SK-N-SH (cell line): ENCODE data around the gene MYO9B. TPM values are rescaled to one million over a fixed set of nuclear protein-coding genes. Genes with fewer than 3 reads are reported as not detected.

ENCODE experiments used
- CTCF ChIA-PET: fragments of 300-600, 350-600 bp; formaldehyde crosslinking; extraction: SDS; loops from one replicate; lab custom pipeline; 2021; lab: Yijun Ruan, JAX
- POLR2A ChIA-PET: fragments of 350-600 bp; sonication (Branson Sonifier 250); formaldehyde crosslinking; extraction: SDS; loops from one replicate; lab custom pipeline; 2020; ENCODE audit warnings: antibody characterized with exemption, inconsistent platforms; lab: Yijun Ruan, JAX
- DNase-seq: peaks from one replicate; pipeline ENCODE4 v3.0.0; 2012
- H2AFZ ChIP-seq: fragments of 200-600 bp; sonication (generic); 2 replicates; pipeline ENCODE4 v1.8.1; 2016; ENCODE audit warnings: antibody characterized with exemption, mild to moderate bottlenecking, low read depth
- H3F3A ChIP-seq: fragments of 200-600 bp; sonication (generic); replicated peaks from 2 replicates; pipeline ENCODE3; 2016; ENCODE audit warnings: antibody characterized with exemption, mild to moderate bottlenecking; ENCODE audit not compliant: insufficient read depth
- H3K27ac ChIP-seq, 2 experiments: fragments of 200-500 bp in 1 of 2; fragments of 200-600 bp in 1 of 2; sonication (Bioruptor generic) in 1 of 2; sonication (generic), shearing (Covaris generic) in 1 of 2; 2 replicates each; pipeline versions ENCODE4 v1.5.1 to v1.6.1; 2014 to 2016; ENCODE audit warnings: low read depth in 2 of 2, inconsistent platforms in 1 of 2, low read length in 1 of 2, mild to moderate bottlenecking in 1 of 2, mixed read lengths in 1 of 2
- H3K27me3 ChIP-seq: fragments of 200-600 bp; sonication (generic), shearing (Covaris generic); 2 replicates; pipeline ENCODE4 v1.6.1; 2016; ENCODE audit warnings: mixed run types; ENCODE audit not compliant: insufficient read depth
- H3K36me3 ChIP-seq, 2 experiments: fragments of 200-500 bp in 1 of 2; fragments of 200-600 bp in 1 of 2; sonication (Bioruptor generic) in 1 of 2; sonication (generic) in 1 of 2; replicated peaks in 1 of 2; 2 replicates each; pipeline versions ENCODE3 to v1.5.1; 2014 to 2016; ENCODE audit warnings: low read length in 1 of 2, mild to moderate bottlenecking in 1 of 2; ENCODE audit not compliant: insufficient read depth in 2 of 2, control insufficient read depth in 1 of 2
- H3K4me1 ChIP-seq, 2 experiments: fragments of 200-500 bp in 1 of 2; fragments of 200-600 bp in 1 of 2; sonication (Bioruptor generic) in 1 of 2; sonication (generic), shearing (Covaris generic) in 1 of 2; 2 replicates each; pipeline versions ENCODE4 v1.5.1 to v1.6.1; 2014 to 2016; ENCODE audit warnings: low read depth in 1 of 2, low read length in 1 of 2, mixed run types in 1 of 2; ENCODE audit not compliant: insufficient read depth in 2 of 2, control insufficient read depth in 1 of 2
- H3K4me2 ChIP-seq: fragments of 200-600 bp; sonication (generic), shearing (Covaris generic); 2 replicates; pipeline ENCODE4 v1.6.1; 2017; ENCODE audit warnings: mixed run types
- H3K4me3 ChIP-seq, 2 experiments: fragments of 200-500 bp in 1 of 2; fragments of 200-600 bp in 1 of 2; sonication (Bioruptor generic) in 1 of 2; sonication (generic), shearing (Covaris generic) in 1 of 2; 2 replicates each; pipeline versions ENCODE4 v1.5.1 to v1.8.1; 2014 to 2016; ENCODE audit warnings: low read depth in 2 of 2, inconsistent platforms in 1 of 2, low read length in 1 of 2, mild to moderate bottlenecking in 1 of 2, mixed read lengths in 1 of 2, moderate library complexity in 1 of 2
- H3K79me2 ChIP-seq: fragments of 200-600 bp; sonication (generic); 2 replicates; pipeline ENCODE4 v1.8.1; 2017; ENCODE audit warnings: mild to moderate bottlenecking; ENCODE audit not compliant: insufficient read depth
- H3K9ac ChIP-seq: fragments of 200-600 bp; sonication (generic); 2 replicates; pipeline ENCODE4 v1.6.1; 2017; ENCODE audit warnings: mixed run types
- H3K9me2 ChIP-seq: fragments of 200-600 bp; sonication (generic); 2 replicates; pipeline ENCODE4 v1.6.1; 2017; ENCODE audit warnings: mixed run types
- H3K9me3 ChIP-seq: fragments of 200-600 bp; sonication (generic); 2 replicates; pipeline ENCODE4 v1.6.1; 2017; ENCODE audit warnings: mixed run types, mild to moderate bottlenecking, moderate library complexity
- H4K20me1 ChIP-seq: fragments of 200-600 bp; sonication (generic); 2 replicates; pipeline ENCODE4 v1.6.1; 2017; ENCODE audit warnings: mild to moderate bottlenecking, mixed run types; ENCODE audit not compliant: insufficient read depth
- EZH2phosphoT487 ChIP-seq: fragments of 200-600 bp; sonication (generic); IDR thresholded peaks from 2 replicates; pipeline ENCODE4 v1.6.1; 2017; ENCODE audit warnings: low read depth, mixed run types, mild to moderate bottlenecking, antibody characterized with exemption, moderate library complexity, borderline replicate concordance
- JUND ChIP-seq: IDR thresholded peaks from 2 replicates; pipeline ENCODE4 v1.4.0; 2012
- MXI1 ChIP-seq: IDR thresholded peaks from 2 replicates; pipeline ENCODE4 v1.6.1; 2012; ENCODE audit warnings: mild to moderate bottlenecking, low read depth, low read length, improper control_type of control experiment
- NFIC ChIP-seq: IDR thresholded peaks from 2 replicates; pipeline ENCODE4 v1.4.0; 2012; ENCODE audit warnings: borderline replicate concordance
- RFX5 ChIP-seq: IDR thresholded peaks from 2 replicates; pipeline ENCODE4 v1.6.1; 2012; ENCODE audit warnings: mild to moderate bottlenecking, improper control_type of control experiment, low read length
- RXRA ChIP-seq: IDR thresholded peaks from 2 replicates; pipeline ENCODE4 v1.4.0; 2012; ENCODE audit warnings: low read depth, mild to moderate bottlenecking, borderline replicate concordance
- SMC3 ChIP-seq: IDR thresholded peaks from 2 replicates; pipeline ENCODE4 v1.6.1; 2012; ENCODE audit warnings: low read depth, low read length, improper control_type of control experiment
- TAF1 ChIP-seq: IDR thresholded peaks from 2 replicates; pipeline ENCODE4 v1.6.1; 2012; ENCODE audit warnings: low read depth, mild to moderate bottlenecking, low read length, moderate library complexity, borderline replicate concordance
- TEAD4 ChIP-seq: IDR thresholded peaks from 2 replicates; pipeline ENCODE4 v1.4.0; 2012; ENCODE audit warnings: mild to moderate bottlenecking, borderline replicate concordance; ENCODE audit not compliant: insufficient read depth
- WGBS: methylation state at CpG from one replicate; pipeline ENCODE4 v1.1.6; 2017; ENCODE audit warnings: low lambda C conversion rate; 5-methylcytosine and 5-hydroxymethylcytosine counted together
- polyA plus RNA-seq, 3 experiments: library from polyadenylated mRNA; depleted of rRNA; stranded (reverse); fragments of >200 nt; gene quantifications; 2 replicates each; pipeline ENCODE4 v1.2.3, GENCODE V29; 2012
- TF ChIP-seq, protein P1 (sequence below): IDR thresholded peaks from 2 replicates; pipeline ENCODE4; 2012
- TF ChIP-seq, protein P2 (sequence below): IDR thresholded peaks from 2 replicates; pipeline ENCODE4 v1.6.1; 2012; ENCODE audit warnings: mild to moderate bottlenecking, low read depth, low read length, moderate library complexity
- TF ChIP-seq, protein P3 (sequence below): fragments of 200-600 bp; sonication (generic); IDR thresholded peaks from 2 replicates; pipeline ENCODE4 v1.6.1; 2017; ENCODE audit warnings: antibody characterized with exemption, mild to moderate bottlenecking, moderate library complexity
- TF ChIP-seq, protein P4 (sequence below): fragments of 150-350 bp; IDR thresholded peaks from 2 replicates; pipeline ENCODE4 v1.6.1; 2016; ENCODE audit warnings: mild to moderate bottlenecking, low read depth, low read length

MYO9B gene
- polyA plus RNA-seq, 1 of the 3 experiments (the other 2 are of a cell fraction) = 37.6 TPM

DNA sequence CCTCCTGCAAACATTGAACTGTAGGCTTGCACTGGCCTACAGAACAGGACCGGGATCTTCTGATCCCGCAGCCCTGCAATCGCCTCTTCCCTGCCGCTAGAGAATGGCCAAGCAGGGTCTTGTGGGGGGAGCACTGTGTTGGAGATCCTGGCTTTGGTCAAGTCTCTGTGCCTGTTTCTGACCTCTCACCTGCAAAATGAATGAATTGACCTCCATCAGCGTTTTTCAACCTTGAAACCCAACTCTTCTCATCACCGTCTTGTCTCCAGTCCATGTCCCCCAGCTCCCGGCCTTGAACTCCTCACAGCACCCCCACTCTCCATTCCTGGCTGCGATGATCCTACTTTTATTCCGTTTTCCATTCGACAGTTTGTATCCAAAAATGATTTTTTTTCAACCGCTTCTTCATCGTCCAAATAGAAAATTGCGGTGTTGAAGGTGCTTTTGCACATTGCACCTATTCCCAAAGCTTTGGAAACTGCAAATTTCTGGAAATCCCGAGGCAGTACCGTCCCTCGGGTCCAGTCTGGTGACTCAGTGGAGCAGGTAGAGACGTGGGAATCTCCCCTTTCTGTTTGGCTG, 2.0 kb downstream of the MYO9B start:
- Histone ChIP-seq H3K4me1 (peaks cover 21 to 39% of the 10 kb centered on the region in 2 experiments; a peak in 2 of 4 replicates), H3K36me3 (no peaks in the 10 kb centered on the region), H2AFZ (no peak overlapping the region), H3K9ac (peak overlapping the region; percentile 93; the same call in 1 of the 2 replicates), H3K27ac (peak overlapping the region in 1 of 2 experiments; percentile 100; a peak in 2 of 4 replicates), H4K20me1 (peaks cover 30% of the 10 kb centered on the region), H3K4me3 (peak overlapping the region; percentile 59 to 77; a peak in 2 of 4 replicates), H3K9me2 (no peaks in the 10 kb centered on the region), H3K27me3 (no peaks in the 10 kb centered on the region), H3K79me2 (peaks cover 88% of the 10 kb centered on the region), H3K9me3 (no peaks in the 10 kb centered on the region), H3F3A (peaks cover 32% of the 10 kb centered on the region), H3K4me2 (peak overlapping the region; percentile 98)
- TF ChIP-seq, protein P1, sequence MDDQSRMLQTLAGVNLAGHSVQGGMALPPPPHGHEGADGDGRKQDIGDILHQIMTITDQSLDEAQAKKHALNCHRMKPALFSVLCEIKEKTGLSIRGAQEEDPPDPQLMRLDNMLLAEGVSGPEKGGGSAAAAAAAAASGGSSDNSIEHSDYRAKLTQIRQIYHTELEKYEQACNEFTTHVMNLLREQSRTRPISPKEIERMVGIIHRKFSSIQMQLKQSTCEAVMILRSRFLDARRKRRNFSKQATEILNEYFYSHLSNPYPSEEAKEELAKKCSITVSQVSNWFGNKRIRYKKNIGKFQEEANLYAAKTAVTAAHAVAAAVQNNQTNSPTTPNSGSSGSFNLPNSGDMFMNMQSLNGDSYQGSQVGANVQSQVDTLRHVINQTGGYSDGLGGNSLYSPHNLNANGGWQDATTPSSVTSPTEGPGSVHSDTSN = no peak
- TF ChIP-seq, protein P2, sequence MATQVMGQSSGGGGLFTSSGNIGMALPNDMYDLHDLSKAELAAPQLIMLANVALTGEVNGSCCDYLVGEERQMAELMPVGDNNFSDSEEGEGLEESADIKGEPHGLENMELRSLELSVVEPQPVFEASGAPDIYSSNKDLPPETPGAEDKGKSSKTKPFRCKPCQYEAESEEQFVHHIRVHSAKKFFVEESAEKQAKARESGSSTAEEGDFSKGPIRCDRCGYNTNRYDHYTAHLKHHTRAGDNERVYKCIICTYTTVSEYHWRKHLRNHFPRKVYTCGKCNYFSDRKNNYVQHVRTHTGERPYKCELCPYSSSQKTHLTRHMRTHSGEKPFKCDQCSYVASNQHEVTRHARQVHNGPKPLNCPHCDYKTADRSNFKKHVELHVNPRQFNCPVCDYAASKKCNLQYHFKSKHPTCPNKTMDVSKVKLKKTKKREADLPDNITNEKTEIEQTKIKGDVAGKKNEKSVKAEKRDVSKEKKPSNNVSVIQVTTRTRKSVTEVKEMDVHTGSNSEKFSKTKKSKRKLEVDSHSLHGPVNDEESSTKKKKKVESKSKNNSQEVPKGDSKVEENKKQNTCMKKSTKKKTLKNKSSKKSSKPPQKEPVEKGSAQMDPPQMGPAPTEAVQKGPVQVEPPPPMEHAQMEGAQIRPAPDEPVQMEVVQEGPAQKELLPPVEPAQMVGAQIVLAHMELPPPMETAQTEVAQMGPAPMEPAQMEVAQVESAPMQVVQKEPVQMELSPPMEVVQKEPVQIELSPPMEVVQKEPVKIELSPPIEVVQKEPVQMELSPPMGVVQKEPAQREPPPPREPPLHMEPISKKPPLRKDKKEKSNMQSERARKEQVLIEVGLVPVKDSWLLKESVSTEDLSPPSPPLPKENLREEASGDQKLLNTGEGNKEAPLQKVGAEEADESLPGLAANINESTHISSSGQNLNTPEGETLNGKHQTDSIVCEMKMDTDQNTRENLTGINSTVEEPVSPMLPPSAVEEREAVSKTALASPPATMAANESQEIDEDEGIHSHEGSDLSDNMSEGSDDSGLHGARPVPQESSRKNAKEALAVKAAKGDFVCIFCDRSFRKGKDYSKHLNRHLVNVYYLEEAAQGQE = no peak
- no peak for TF ChIP-seq TAF1
- no peak for TF ChIP-seq TEAD4
- no peak for TF ChIP-seq MXI1
- TF ChIP-seq EZH2phosphoT487 = no peak
- no peak for TF ChIP-seq RFX5
- TF ChIP-seq SMC3 = no peak
- TF ChIP-seq RXRA = no peak
- TF ChIP-seq, protein P3, sequence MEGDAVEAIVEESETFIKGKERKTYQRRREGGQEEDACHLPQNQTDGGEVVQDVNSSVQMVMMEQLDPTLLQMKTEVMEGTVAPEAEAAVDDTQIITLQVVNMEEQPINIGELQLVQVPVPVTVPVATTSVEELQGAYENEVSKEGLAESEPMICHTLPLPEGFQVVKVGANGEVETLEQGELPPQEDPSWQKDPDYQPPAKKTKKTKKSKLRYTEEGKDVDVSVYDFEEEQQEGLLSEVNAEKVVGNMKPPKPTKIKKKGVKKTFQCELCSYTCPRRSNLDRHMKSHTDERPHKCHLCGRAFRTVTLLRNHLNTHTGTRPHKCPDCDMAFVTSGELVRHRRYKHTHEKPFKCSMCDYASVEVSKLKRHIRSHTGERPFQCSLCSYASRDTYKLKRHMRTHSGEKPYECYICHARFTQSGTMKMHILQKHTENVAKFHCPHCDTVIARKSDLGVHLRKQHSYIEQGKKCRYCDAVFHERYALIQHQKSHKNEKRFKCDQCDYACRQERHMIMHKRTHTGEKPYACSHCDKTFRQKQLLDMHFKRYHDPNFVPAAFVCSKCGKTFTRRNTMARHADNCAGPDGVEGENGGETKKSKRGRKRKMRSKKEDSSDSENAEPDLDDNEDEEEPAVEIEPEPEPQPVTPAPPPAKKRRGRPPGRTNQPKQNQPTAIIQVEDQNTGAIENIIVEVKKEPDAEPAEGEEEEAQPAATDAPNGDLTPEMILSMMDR = no peak
- TF ChIP-seq JUND = no peak
- TF ChIP-seq NFIC = no peak
- TF ChIP-seq, protein P4, sequence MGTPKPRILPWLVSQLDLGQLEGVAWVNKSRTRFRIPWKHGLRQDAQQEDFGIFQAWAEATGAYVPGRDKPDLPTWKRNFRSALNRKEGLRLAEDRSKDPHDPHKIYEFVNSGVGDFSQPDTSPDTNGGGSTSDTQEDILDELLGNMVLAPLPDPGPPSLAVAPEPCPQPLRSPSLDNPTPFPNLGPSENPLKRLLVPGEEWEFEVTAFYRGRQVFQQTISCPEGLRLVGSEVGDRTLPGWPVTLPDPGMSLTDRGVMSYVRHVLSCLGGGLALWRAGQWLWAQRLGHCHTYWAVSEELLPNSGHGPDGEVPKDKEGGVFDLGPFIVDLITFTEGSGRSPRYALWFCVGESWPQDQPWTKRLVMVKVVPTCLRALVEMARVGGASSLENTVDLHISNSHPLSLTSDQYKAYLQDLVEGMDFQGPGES = no peak
- POLR2A ChIA-PET = no interaction called here
- CTCF ChIA-PET = interaction anchor here (1.0 to 1.4 kb wide), 2 partner anchors 8 to 150 kb away, joined by 3 to 5 read pairs; no protein-coding TSS in a partner anchor
- DNase-seq = no peak
- WGBS = 92% methylated on average over 16 of the region's 17 CpGs
